HG02763 (cell line): ENCODE results near the gene UTY.
"Not testable (repeated sequence)": the region's sequence is repeated elsewhere in the genome, so short reads cannot be mapped to it uniquely, and the experiment has no call there.

Experiments used
- ATAC-seq: cut with Tn5 transposase; IDR thresholded peaks from one replicate; pipeline ENCODE4 v1.9.1; 2021; ENCODE audit warnings: mild to moderate bottlenecking, moderate library complexity; ENCODE audit not compliant: unreplicated experiment

Gene UTY

GRCh38 chrY:13312966-13313365, 166.9 kb downstream of the UTY start:
- ATAC-seq, result no peak

- ATAC-seq, result no peak
These were observed 171.9 kb downstream of the UTY start for GRCh38 chrY:13307959-13308358.

GRCh38 chrY:13300795-13301194, 179.0 kb downstream of the UTY start:
- no peak for ATAC-seq

- no peak for ATAC-seq
These were observed 180.4 kb downstream of the UTY start for GRCh38 chrY:13299411-13299810.

- ATAC-seq, result no peak
These were observed 183.5 kb downstream of the UTY start for GRCh38 chrY:13296176-13296890.

GRCh38 chrY:13295026-13295425, 184.8 kb downstream of the UTY start:
- ATAC-seq, result no peak

GRCh38 chrY:13291199-13291598, 188.6 kb downstream of the UTY start:
- no peak for ATAC-seq

- not testable (repeated sequence) for ATAC-seq
These were observed 197.4 kb downstream of the UTY start for GRCh38 chrY:13282151-13283054.

GRCh38 chrY:13279561-13279960, 200.3 kb downstream of the UTY start:
- ATAC-seq, result no peak

GRCh38 chrY:13271706-13272105, 208.1 kb downstream of the UTY start:
- no peak for ATAC-seq

- ATAC-seq, result not testable (repeated sequence)
These were observed 225.8 kb downstream of the UTY start for GRCh38 chrY:13253941-13254440.

GRCh38 chrY:13250421-13250820, 229.4 kb downstream of the UTY start:
- ATAC-seq, result no peak

- ATAC-seq, result no peak
These were observed 236.1 kb downstream of the UTY start for GRCh38 chrY:13243716-13244115.

- ATAC-seq, result no peak
These were observed 245.9 kb downstream of the UTY start for GRCh38 chrY:13233901-13234300.

GRCh38 chrY:13233118-13233517, 246.7 kb downstream of the UTY start:
- ATAC-seq, result no peak

GRCh38 chrY:13227354-13227953, 252.4 kb downstream of the UTY start:
- ATAC-seq, result no peak

- ATAC-seq, result no peak
These were observed 268.7 kb downstream of the UTY start for GRCh38 chrY:13210961-13211646.

GRCh38 chrY:13205214-13205613, 274.6 kb downstream of the UTY start:
- no peak for ATAC-seq
